Measurements from ENCODE around the gene ATF2. TPM values are rescaled to one million over a fixed set of nuclear protein-coding genes. Genes with fewer than 3 reads are reported as not detected.

The ATF2 gene
- total and polyA plus RNA-seq, 2 of the 8 experiments (the other 6 are each of a cell fraction or from before 2014, with no cell fraction given), result 31.2 to 46.5 TPM

- Histone ChIP-seq H3K18ac (ENCODE audit: extremely low read depth, low read length) (no peak overlapping the region), H3K14ac (ENCODE audit: insufficient read length) (no peak overlapping the region), H3K56ac (replicated peaks; ENCODE audit: insufficient read length, low read depth, low read length) (no peak overlapping the region), H3K4me1 (replicated peaks in 1 of 4; ENCODE audit: control insufficient read depth in 3 of 4, insufficient read depth in 4 of 4, low read length in 3 of 4) (peaks cover 0 to 5% (median under 1%) of the 10 kb centered on the region in 4 experiments; a peak in 4 of 7 replicates), H3K27ac (ENCODE audit: low read depth, low read length) (no peak overlapping the region), H3K9me3 (ENCODE audit: insufficient read depth in 2 of 2, low read depth in 1 of 2, low read length in 1 of 2) (no peaks in the 10 kb centered on the region), H2AK5ac (ENCODE audit: low read depth, low read length) (no peak overlapping the region), H3K36me3 (ENCODE audit: control insufficient read depth in 2 of 4, insufficient read depth in 4 of 4, low read length in 3 of 4) (peaks cover 0 to 4% (median 0%) of the 10 kb centered on the region in 4 experiments; a peak in 2 of 8 replicates), H2BK5ac (ENCODE audit: low read depth, low read length) (no peak overlapping the region), H3K4ac (replicated peaks; ENCODE audit: insufficient read length, low read depth, low read length) (no peak overlapping the region), H3K79me2 (ENCODE audit: control insufficient read depth in 1 of 2, insufficient read depth in 2 of 2, low read length in 2 of 2) (no peaks in the 10 kb centered on the region), H2AFZ (ENCODE audit: low read length) (no peak overlapping the region), H3K79me1 (ENCODE audit: low read depth, low read length) (no peaks in the 10 kb centered on the region), H3K9ac (replicated peaks in 1 of 4; ENCODE audit: extremely low read depth in 1 of 4, low read depth in 3 of 4, low read length in 3 of 4) (no peak overlapping the region), H2BK12ac (ENCODE audit: low read depth, low read length) (no peak overlapping the region), H2BK15ac (ENCODE audit: low read length) (no peak overlapping the region), H4K20me1 (replicated peaks in 1 of 2; ENCODE audit: control insufficient read depth in 1 of 2, insufficient read depth in 2 of 2, low read length in 2 of 2) (no peaks in the 10 kb centered on the region), H3K27me3 (replicated peaks in 1 of 4; ENCODE audit: control insufficient read depth in 3 of 4, extremely low read depth in 1 of 4, insufficient read depth in 3 of 4, low read length in 3 of 4) (no peaks in the 10 kb centered on the region), H3K23ac (ENCODE audit: insufficient read length) (no peak overlapping the region), H3K4me2 (ENCODE audit: insufficient read depth in 1 of 2, low read depth in 2 of 2, low read length in 2 of 2) (no peak overlapping the region), H4K91ac (replicated peaks; ENCODE audit: insufficient read length, low read length) (no peak overlapping the region), H3K4me3 (ENCODE audit: extremely low read depth in 1 of 4, insufficient read depth in 2 of 4, low read depth in 3 of 4, low read length in 4 of 4) (no peak overlapping the region), H2BK20ac (ENCODE audit: low read length) (no peak overlapping the region), H4K8ac (ENCODE audit: extremely low read depth, insufficient read depth, low read length) (no peak overlapping the region), H2BK120ac (replicated peaks; ENCODE audit: low read depth, low read length) (no peak overlapping the region), H4K5ac (ENCODE audit: insufficient read length, low read depth, low read length) (no peak overlapping the region), H3K23me2 (ENCODE audit: low read depth, low read length) (no peaks in the 10 kb centered on the region)
- FAIRE-seq (no peak), DNase-seq (ENCODE audit: low read depth in 1 of 2, low spot score in 2 of 2) (no peak)
- ChIA-PET POLR2A (ENCODE audit: partially characterized antibody) (interaction anchor here (1.1 kb wide), 2 partner anchors 58 to 72 kb away, joined by 3 read pairs; partner anchors contain the start of gene CHN1), CTCF (ENCODE audit: partially characterized antibody) (interaction anchor here (0.6 to 1.9 kb wide), 6 partner anchors 10 to 366 kb away, joined by 3 to 11 read pairs (median 5); no protein-coding TSS in a partner anchor)
- WGBS, 2 experiments (ENCODE audit: extremely low coverage in 1 of 2, insufficient coverage in 1 of 2, insufficient read length in 1 of 2, insufficient replicate concordance in 2 of 2, low coverage in 1 of 2, low lambda C conversion rate in 2 of 2, missing lambda C conversion rate in 1 of 2), result 89% methylated on average over 10 of the region's 10 CpGs; no CpG with 5 or more reads in 1 of the 2 experiments
- TF ChIP-seq CTBP2 (IDR thresholded peaks at IDR 0.05; ENCODE audit: borderline replicate concordance, insufficient read depth, insufficient read length, low read length) (no peak), JUND (IDR thresholded peaks at IDR 0.05; ENCODE audit: low read length) (no peak), GTF2F1 (IDR thresholded peaks at IDR 0.05; ENCODE audit: borderline replicate concordance, low read depth, low read length) (no peak), EZH2 (IDR thresholded peaks at IDR 0.05; ENCODE audit: low read depth, low read length, severe bottlenecking) (no peak), SIX5 (IDR thresholded peaks at IDR 0.05; ENCODE audit: low read depth, low read length) (no peak), SP1 (IDR thresholded peaks at IDR 0.05; ENCODE audit: low read depth, low read length) (no peak), CHD1 (IDR thresholded peaks at IDR 0.05; ENCODE audit: low read depth, low read length) (no peak), NANOG (IDR thresholded peaks at IDR 0.05; ENCODE audit: insufficient read depth, low read depth, low read length, poor library complexity, severe bottlenecking) (no peak), TBP (IDR thresholded peaks at IDR 0.05; ENCODE audit: low read depth, low read length) (no peak), CBX5 (IDR thresholded peaks at IDR 0.05; ENCODE audit: low read depth, low read length) (no peak), SAP30 (IDR thresholded peaks at IDR 0.05; ENCODE audit: insufficient read depth, insufficient replicate concordance, low read length) (no peak), GABPA (IDR thresholded peaks at IDR 0.05; ENCODE audit: borderline replicate concordance, insufficient read depth, low read length) (no peak)
These were observed 105.0 kb downstream of the ATF2 start for GRCh38 chr2:175062787-175063585.
